ENCODE data around the gene EIF5A2. TPM values are rescaled to one million over a fixed set of nuclear protein-coding genes. Genes with fewer than 3 reads are reported as not detected.
A peak's percentile ranks its signal among the peaks of the same experiment; 100 is the strongest.

EIF5A2 gene
- polyA plus RNA-seq, 1 donor from 2014 or later = 0.94 TPM

DNA sequence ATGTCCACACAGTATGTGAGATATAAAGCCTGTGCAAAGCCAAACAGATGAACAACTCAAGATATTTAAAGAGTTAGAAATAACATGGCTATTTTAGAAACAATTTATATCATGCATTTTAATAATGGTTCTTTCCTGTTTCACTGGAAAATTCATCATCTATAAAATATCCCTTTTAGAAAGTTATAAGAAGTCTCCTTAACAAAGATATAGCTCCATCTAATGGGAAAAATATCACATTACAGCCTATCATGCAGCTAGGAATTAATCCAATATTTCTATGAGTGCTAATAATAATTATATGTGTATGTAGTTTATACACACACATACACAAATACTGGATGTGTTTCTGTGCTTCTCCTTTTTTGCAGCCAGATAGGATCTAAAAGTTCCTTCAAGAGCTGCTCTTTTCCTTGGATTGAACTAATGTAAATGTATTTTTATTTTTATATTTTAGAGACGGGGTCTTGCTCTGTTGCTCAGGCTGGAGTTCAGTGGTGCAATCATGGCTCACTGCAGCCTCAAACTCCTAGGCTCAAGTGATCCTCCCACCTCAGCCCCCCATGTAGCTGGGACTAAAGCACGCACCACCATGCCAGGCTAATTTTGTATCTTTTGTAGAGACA lies 60.0 kb downstream of the EIF5A2 start:
- Histone ChIP-seq H3K9me3 (ENCODE audit: low read length) (no peaks in the 10 kb centered on the region), H3K9me2 (ENCODE audit: insufficient read depth, low read length) (no peaks in the 10 kb centered on the region), H3F3A (ENCODE audit: insufficient read depth, low read length, poor library complexity, severe bottlenecking) (no peaks in the 10 kb centered on the region), H3K27ac (ENCODE audit: low read length) (no peak overlapping the region), H3K9ac (ENCODE audit: low read length) (no peak overlapping the region), H3K4me3 (ENCODE audit: low read length) (no peak overlapping the region), H3K79me2 (replicated peaks; ENCODE audit: insufficient read depth, low read length) (no peaks in the 10 kb centered on the region), H4K20me1 (ENCODE audit: insufficient read depth) (no peaks in the 10 kb centered on the region), H2AFZ (ENCODE audit: low read depth, low read length) (no peak overlapping the region), H3K4me2 (ENCODE audit: low read length) (no peak overlapping the region), H3K36me3 (ENCODE audit: insufficient read depth, low read length) (no peaks in the 10 kb centered on the region), H3K27me3 (ENCODE audit: insufficient read depth, low read depth, low read length) (no peaks in the 10 kb centered on the region)
- TF ChIP-seq SMC3 (conservative IDR thresholded peaks at IDR 0.05; ENCODE audit: poor library complexity) (peak; percentile 75), RAD21 (conservative IDR thresholded peaks at IDR 0.05) (peak; percentile 71), EP300 (conservative IDR thresholded peaks at IDR 0.05; ENCODE audit: poor library complexity, severe bottlenecking) (no peak), CTCF (IDR thresholded peaks at IDR 0.05; ENCODE audit: poor library complexity, severe bottlenecking) (peak; percentile 69)

- Histone ChIP-seq H3K36me3 (ENCODE audit: insufficient read depth, low read length) (no peaks in the 10 kb centered on the region), H4K20me1 (ENCODE audit: insufficient read depth) (no peaks in the 10 kb centered on the region), H3K79me2 (replicated peaks; ENCODE audit: insufficient read depth, low read length) (no peaks in the 10 kb centered on the region), H3K9ac (ENCODE audit: low read length) (no peak overlapping the region), H3K4me2 (ENCODE audit: low read length) (no peak overlapping the region), H3K9me3 (ENCODE audit: low read length) (no peaks in the 10 kb centered on the region), H3K27ac (ENCODE audit: low read length) (no peak overlapping the region), H3K4me3 (ENCODE audit: low read length) (no peak overlapping the region), H3K9me2 (ENCODE audit: insufficient read depth, low read length) (no peaks in the 10 kb centered on the region), H2AFZ (ENCODE audit: low read depth, low read length) (no peak overlapping the region), H3K27me3 (ENCODE audit: insufficient read depth, low read depth, low read length) (no peaks in the 10 kb centered on the region), H3F3A (ENCODE audit: insufficient read depth, low read length, poor library complexity, severe bottlenecking) (no peaks in the 10 kb centered on the region)
- no peak for TF ChIP-seq REST (IDR thresholded peaks at IDR 0.05; ENCODE audit: borderline replicate concordance)
- no peak for TF ChIP-seq EP300 (conservative IDR thresholded peaks at IDR 0.05; ENCODE audit: poor library complexity, severe bottlenecking)
- no peak for TF ChIP-seq EZH2 (IDR thresholded peaks at IDR 0.05; ENCODE audit: borderline replicate concordance, insufficient read depth, low read length, poor library complexity, severe bottlenecking)
- no peak for TF ChIP-seq TAF1 (IDR thresholded peaks at IDR 0.05; ENCODE audit: low read depth)
- no peak for TF ChIP-seq MXI1 (conservative IDR thresholded peaks at IDR 0.05; ENCODE audit: poor library complexity, severe bottlenecking)
- no peak for TF ChIP-seq RAD21 (conservative IDR thresholded peaks at IDR 0.05)
- no peak for TF ChIP-seq POLR2AphosphoS5 (IDR thresholded peaks at IDR 0.05)
- TF ChIP-seq CTCF (IDR thresholded peaks at IDR 0.05; ENCODE audit: poor library complexity, severe bottlenecking) = no peak
- TF ChIP-seq SMC3 (conservative IDR thresholded peaks at IDR 0.05; ENCODE audit: poor library complexity) = no peak
Measured at GRCh38 chr3:170844377-170844776, 64.1 kb downstream of the EIF5A2 start.
